H9 (cell line): Measurements from ENCODE around the gene NRG3. TPM values are rescaled to one million over a fixed set of nuclear protein-coding genes. Genes with fewer than 3 reads are reported as not detected.

Experiments used
- DNase-seq: peaks from one replicate; pipeline ENCODE4 v3.0.0-alpha.2; 2017
- H2AFZ ChIP-seq: one replicate; pipeline ENCODE4 v1.6.1; 2013; ENCODE audit warnings: mild to moderate bottlenecking, low read length, control low read depth, moderate library complexity
- H2AK5ac ChIP-seq: 2 replicates; pipeline ENCODE4 v1.6.1; 2013; ENCODE audit warnings: low read length, control low read depth, mixed read lengths; ENCODE audit not compliant: insufficient read length
- H2BK120ac ChIP-seq: one replicate; pipeline ENCODE4 v1.6.1; 2013; ENCODE audit warnings: low read depth, mild to moderate bottlenecking, low read length, control low read depth, inconsistent platforms; ENCODE audit not compliant: poor library complexity, severe bottlenecking
- H2BK12ac ChIP-seq: 2 replicates; pipeline ENCODE4 v1.6.1; 2013; ENCODE audit warnings: low read length, control low read depth, mixed read lengths, low read depth; ENCODE audit not compliant: insufficient read length
- H2BK15ac ChIP-seq: 2 replicates; pipeline ENCODE4 v1.6.1; 2013; ENCODE audit warnings: low read depth, low read length, control low read depth
- H2BK20ac ChIP-seq: one replicate; pipeline ENCODE4 v1.6.1; 2013; ENCODE audit warnings: low read depth, mild to moderate bottlenecking, low read length, control low read depth, inconsistent platforms; ENCODE audit not compliant: poor library complexity, severe bottlenecking
- H2BK5ac ChIP-seq: 2 replicates; pipeline ENCODE4 v1.6.1; 2013; ENCODE audit warnings: low read length, control low read depth, mixed read lengths; ENCODE audit not compliant: insufficient read length
- H3K14ac ChIP-seq: 2 replicates; pipeline ENCODE4 v1.6.1; 2013; ENCODE audit warnings: low read length, control low read depth; ENCODE audit not compliant: insufficient read depth
- H3K18ac ChIP-seq: 2 replicates; pipeline ENCODE4 v1.6.1; 2013; ENCODE audit warnings: low read depth, mild to moderate bottlenecking, mixed read lengths, low read length, control low read depth; ENCODE audit not compliant: insufficient read length
- H3K23ac ChIP-seq: 2 replicates; pipeline ENCODE4 v1.6.1; 2013; ENCODE audit warnings: low read length, control low read depth, mixed read lengths, low read depth; ENCODE audit not compliant: insufficient read length
- H3K23me2 ChIP-seq: 2 replicates; pipeline ENCODE4 v1.6.1; 2013; ENCODE audit warnings: low read depth, mild to moderate bottlenecking, mixed read lengths, low read length, control low read depth; ENCODE audit not compliant: insufficient read length, poor library complexity, severe bottlenecking
- H3K27ac ChIP-seq: 2 replicates; pipeline ENCODE4 v1.5.1; 2013; ENCODE audit warnings: low read length, control low read depth, mixed read lengths, low read depth; ENCODE audit not compliant: insufficient read length
- H3K27me3 ChIP-seq: 2 replicates; pipeline ENCODE4 v1.6.1; 2013; ENCODE audit warnings: low read length, control low read depth, inconsistent platforms; ENCODE audit not compliant: insufficient read depth
- H3K4ac ChIP-seq: 2 replicates; pipeline ENCODE4 v1.6.1; 2013; ENCODE audit warnings: low read depth, mild to moderate bottlenecking, control low read depth, inconsistent platforms, low read length, moderate library complexity
- H3K4me1 ChIP-seq: 2 replicates; pipeline ENCODE4 v1.6.1; 2013; ENCODE audit warnings: low read length, control low read depth, inconsistent platforms; ENCODE audit not compliant: insufficient read depth
- H3K4me2 ChIP-seq: 2 replicates; pipeline ENCODE4 v1.6.1; 2013; ENCODE audit warnings: low read length, control low read depth, mixed read lengths; ENCODE audit not compliant: insufficient read length, insufficient read depth
- H3K56ac ChIP-seq: 2 replicates; pipeline ENCODE4 v1.6.1; 2013; ENCODE audit warnings: low read depth, mild to moderate bottlenecking, mixed read lengths, low read length, control low read depth; ENCODE audit not compliant: insufficient read length
- H3K79me1 ChIP-seq: 2 replicates; pipeline ENCODE4 v1.6.1; 2013; ENCODE audit warnings: low read depth, mild to moderate bottlenecking, moderate library complexity, low read length, control low read depth, inconsistent platforms; ENCODE audit not compliant: insufficient read depth, poor library complexity, severe bottlenecking
- H3K79me2 ChIP-seq: 2 replicates; pipeline ENCODE4 v1.6.1; 2013; ENCODE audit warnings: low read length, control low read depth, inconsistent platforms; ENCODE audit not compliant: insufficient read depth
- H3K9ac ChIP-seq: 2 replicates; pipeline ENCODE4 v1.6.1; 2013; ENCODE audit warnings: low read length, control low read depth, mixed read lengths; ENCODE audit not compliant: insufficient read length; ENCODE audit errors: extremely low read depth
- H3K9me3 ChIP-seq: one replicate; pipeline ENCODE4 v1.6.1; 2013; ENCODE audit warnings: low read depth, low read length, inconsistent platforms; ENCODE audit not compliant: control insufficient read depth
- H3T11ph ChIP-seq: one replicate; pipeline ENCODE4 v1.6.1; 2013; ENCODE audit warnings: mild to moderate bottlenecking, low read length, control low read depth, inconsistent platforms
- H4K20me1 ChIP-seq: one replicate; pipeline ENCODE4 v1.6.1; 2013; ENCODE audit not compliant: control insufficient read depth, insufficient read length, insufficient read depth
- H4K5ac ChIP-seq: 2 replicates; pipeline ENCODE4 v1.6.1; 2013; ENCODE audit warnings: low read depth, mild to moderate bottlenecking, mixed read lengths, low read length, control low read depth; ENCODE audit not compliant: insufficient read length
- H4K8ac ChIP-seq: replicated peaks from 2 replicates; pipeline ENCODE4 v1.6.1; 2013; ENCODE audit warnings: low read length, control low read depth, mixed read lengths, low read depth; ENCODE audit not compliant: insufficient read length
- H4K91ac ChIP-seq: 2 replicates; pipeline ENCODE4 v1.6.1; 2013; ENCODE audit warnings: low read depth, mild to moderate bottlenecking, moderate library complexity, mixed read lengths, low read length, control low read depth; ENCODE audit not compliant: insufficient read length
- H3K27ac Mint-ChIP-seq, 3 experiments: 2 replicates in 2 of 3; 3 replicates in 1 of 3; pipeline ENCODE4 v1.8.0; 2020 to 2021; ENCODE audit warnings: mixed read lengths in 3 of 3, mild to moderate bottlenecking in 1 of 3, moderate library complexity in 1 of 3
- H3K27me3 Mint-ChIP-seq: 2 replicates; pipeline ENCODE4 v1.8.0; 2021; ENCODE audit warnings: low read depth, mild to moderate bottlenecking, moderate library complexity, mixed read lengths
- H3K36me3 Mint-ChIP-seq, 3 experiments: 2 replicates in 2 of 3; 3 replicates in 1 of 3; pipeline ENCODE4 v1.8.0; 2020 to 2021; ENCODE audit warnings: low read depth in 3 of 3, mixed read lengths in 3 of 3; ENCODE audit not compliant: insufficient read depth in 1 of 3
- H3K4me1 Mint-ChIP-seq, 2 experiments: 2 replicates each; pipeline ENCODE4 v1.8.0; 2020; ENCODE audit warnings: mixed read lengths in 2 of 2
- H3K4me3 Mint-ChIP-seq, 2 experiments: 2 replicates in 1 of 2; 3 replicates in 1 of 2; pipeline ENCODE4 v1.8.0; 2020 to 2021; ENCODE audit warnings: mild to moderate bottlenecking in 2 of 2, mixed read lengths in 2 of 2, moderate library complexity in 1 of 2
- H3K9me3 Mint-ChIP-seq, 2 experiments: 2 replicates in 1 of 2; 3 replicates in 1 of 2; pipeline ENCODE4 v1.8.0; 2020; ENCODE audit warnings: mild to moderate bottlenecking in 2 of 2, mixed read lengths in 2 of 2, moderate library complexity in 1 of 2
- CTCF ChIP-seq: fragments of 200-600 bp; sonication (generic); conservative IDR thresholded peaks from 3 replicates; pipeline ENCODE4 v1.8.0; 2021; ENCODE audit warnings: antibody characterized with exemption, mild to moderate bottlenecking
- total RNA-seq: library from RNA; stranded (reverse); gene quantifications from 2 replicates; pipeline ENCODE4 v1.2.1, GENCODE V29; 2021

The NRG3 gene
- total RNA-seq, 1 experiment from 2014 or later, result 1.6 TPM

- Histone ChIP-seq H3K4me2 (no peak overlapping the region), H2BK120ac (no peak overlapping the region), H3K56ac (no peak overlapping the region), H3K4me1 (peaks cover 3% of the 10 kb centered on the region; the same call in 1 of the 2 replicates), H3K23ac (no peak overlapping the region), H2BK15ac (no peak overlapping the region), H3K27me3 (no peaks in the 10 kb centered on the region), H3K79me2 (no peaks in the 10 kb centered on the region), H3K9me3 (no peaks in the 10 kb centered on the region), H3K18ac (no peak overlapping the region), H2BK5ac (no peak overlapping the region), H4K20me1 (no peaks in the 10 kb centered on the region), H4K8ac (no peak overlapping the region), H3K79me1 (no peaks in the 10 kb centered on the region), H2BK20ac (no peak overlapping the region), H3T11ph (no peak overlapping the region), H2AFZ (no peak overlapping the region), H3K9ac (no peak overlapping the region), H4K91ac (no peak overlapping the region), H3K14ac (0 out of 2 replicates have a peak overlapping the region, but pooled peaks have one; percentile 80), H3K23me2 (no peaks in the 10 kb centered on the region), H2AK5ac (no peak overlapping the region), H2BK12ac (no peak overlapping the region), H3K4ac (no peak overlapping the region), H4K5ac (no peak overlapping the region), H3K27ac (no peak overlapping the region)
- H3K4me1 Mint-ChIP-seq, result peaks cover 8 to 9% of the 10 kb centered on the region in 2 experiments
- H3K27me3 Mint-ChIP-seq, result no peaks in the 10 kb centered on the region
- H3K9me3 Mint-ChIP-seq, result no peaks in the 10 kb centered on the region
- no peaks in the 10 kb centered on the region for H3K36me3 Mint-ChIP-seq
- no peak for DNase-seq
- no peak overlapping the region for H3K4me3 Mint-ChIP-seq
- TF ChIP-seq CTCF, result no peak
- H3K27ac Mint-ChIP-seq, result peak overlapping the region in 1 of 3 experiments; percentile 42; a peak in 1 of 7 replicates
Measured at GRCh38 chr10:82037076-82037475, 162.1 kb downstream of the NRG3 start.
